HepG2 (cell line): ENCODE measurements around the gene ISLR2. TPM values are rescaled to one million over a fixed set of nuclear protein-coding genes. Genes with fewer than 3 reads are reported as not detected.

ENCODE experiments used
- ATAC-seq: fragments of 200-7000 bp; cut with Tn5 transposase; 3 replicates; pipeline ENCODE4 v1.9.1; 2020; ENCODE audit warnings: mild to moderate bottlenecking, moderate library complexity
- BruUV-seq: library from RNA; stranded (reverse); fragments of 400-500 nt; replicated peaks from 2 replicates; lab custom pipeline; 2021; lab: Mats Ljungman, UMichigan
- CTCF ChIA-PET: fragments of 300-600 bp; formaldehyde crosslinking; extraction: SDS; loops from one replicate; lab custom pipeline; 2021; ENCODE audit warnings: low total read pairs, inconsistent platforms, low intra/inter-chr PET ratio; lab: Yijun Ruan, JAX
- POLR2A ChIA-PET: fragments of 350-600 bp; sonication (Branson Sonifier 250); formaldehyde crosslinking; loops from one replicate; lab custom pipeline; 2020; ENCODE audit warnings: antibody characterized with exemption, inconsistent platforms; lab: Yijun Ruan, JAX
- DNase-seq: peaks from one replicate; pipeline ENCODE4 v3.0.0-alpha.2; 2015; ENCODE audit warnings: low spot score
- FAIRE-seq: peaks from 3 replicates; lab custom pipeline; 2011; peaks lifted over from hg19 to GRCh38; lab: Jason Lieb, UNC
- H2AFZ ChIP-seq: one replicate; pipeline ENCODE4 v1.6.1; 2011; ENCODE audit warnings: low read length, inconsistent platforms
- H3K27ac ChIP-seq: fragments of 300-600 bp; 3 replicates; pipeline ENCODE4 v1.8.0; 2011; ENCODE audit warnings: mixed run types, mild to moderate bottlenecking, mixed read lengths, low read length, inconsistent platforms; ENCODE audit not compliant: insufficient read depth; ENCODE audit errors: extremely low read length
- H3K27me3 ChIP-seq, 2 experiments: fragments of 200-600 bp in 1 of 2; 2 replicates in 1 of 2; 3 replicates in 1 of 2; pipeline versions ENCODE4 v1.6.0 to v1.8.0; 2011; ENCODE audit warnings: low read length in 2 of 2, mild to moderate bottlenecking in 2 of 2, moderate library complexity in 2 of 2, inconsistent platforms in 1 of 2; ENCODE audit not compliant: insufficient read depth in 2 of 2, control insufficient read depth in 1 of 2
- H3K36me3 ChIP-seq, 2 experiments: fragments of 200-600 bp in 1 of 2; replicated peaks in 1 of 2; 2 replicates in 1 of 2; 3 replicates in 1 of 2; pipeline versions ENCODE4 v1.5.1 to v1.8.0; 2011; ENCODE audit warnings: low read length in 2 of 2, inconsistent platforms in 1 of 2; ENCODE audit not compliant: insufficient read depth in 2 of 2, control insufficient read depth in 1 of 2
- H3K4me1 ChIP-seq: 2 replicates; pipeline ENCODE4 v1.5.1; 2012; ENCODE audit warnings: low read length, inconsistent platforms; ENCODE audit not compliant: insufficient read depth
- H3K4me2 ChIP-seq: 2 replicates; pipeline ENCODE4 v1.6.0; 2011; ENCODE audit warnings: low read depth, low read length, inconsistent platforms
- H3K4me3 ChIP-seq, 3 experiments: fragments of 200-600 bp in 1 of 3; sonication (generic), shearing (Covaris generic) in 1 of 3; replicated peaks in 1 of 3; 2 replicates each; pipeline ENCODE4 v1.5.1; 2011 to 2016; ENCODE audit warnings: low read length in 3 of 3, inconsistent platforms in 2 of 3, low read depth in 2 of 3, mild to moderate bottlenecking in 2 of 3, control low read depth in 1 of 3, mixed read lengths in 1 of 3; ENCODE audit not compliant: insufficient read depth in 1 of 3
- H3K79me2 ChIP-seq: one replicate; pipeline ENCODE4 v1.6.1; 2011; ENCODE audit warnings: low read length, inconsistent platforms; ENCODE audit not compliant: insufficient read depth
- H3K9ac ChIP-seq: 2 replicates; pipeline ENCODE4 v1.6.0; 2011; ENCODE audit warnings: mild to moderate bottlenecking, low read depth, low read length, inconsistent platforms; ENCODE audit not compliant: insufficient read depth
- H3K9me3 ChIP-seq: 2 replicates; pipeline ENCODE4 v1.5.1; 2012; ENCODE audit warnings: mild to moderate bottlenecking, low read length
- H4K20me1 ChIP-seq: 2 replicates; pipeline ENCODE4 v1.6.0; 2011; ENCODE audit warnings: inconsistent platforms, mild to moderate bottlenecking, low read length, moderate library complexity; ENCODE audit not compliant: insufficient read depth
- HNRNPH1 ChIP-seq: fragments of 200-400 bp; formaldehyde crosslinking; optimal IDR thresholded peaks from 2 replicates; pipeline ENCODE3; 2017; ENCODE audit warnings: mild to moderate bottlenecking, low read depth, low read length
- KDM2A ChIP-seq: sonication (generic); formaldehyde crosslinking; IDR thresholded peaks from 2 replicates; pipeline ENCODE4 v1.4.0; 2020; ENCODE audit warnings: low read depth, missing genetic modification reagents, borderline replicate concordance
- NRL ChIP-seq: sonication (generic); formaldehyde crosslinking; IDR thresholded peaks from 2 replicates; pipeline ENCODE4 v1.5.0; 2020; ENCODE audit warnings: missing genetic modification reagents, mild to moderate bottlenecking, moderate library complexity, borderline replicate concordance
- RBAK ChIP-seq: sonication (generic); formaldehyde crosslinking; IDR thresholded peaks from 2 replicates; pipeline ENCODE4 v1.5.1; 2020; ENCODE audit warnings: mild to moderate bottlenecking, missing genetic modification reagents
- TFDP1 ChIP-seq: IDR thresholded peaks from 2 replicates; pipeline ENCODE4 v1.6.1; 2016; ENCODE audit warnings: missing compliant biosample characterization, missing genetic modification reagents, borderline replicate concordance
- ZBTB20 ChIP-seq: sonication (generic); formaldehyde crosslinking; IDR thresholded peaks from 2 replicates; pipeline ENCODE4 v1.8.1; 2023; ENCODE audit warnings: missing genetic modification reagents, low read depth, mild to moderate bottlenecking, borderline replicate concordance
- ZKSCAN8 ChIP-seq: IDR thresholded peaks from 2 replicates; pipeline ENCODE4 v1.6.1; 2016; ENCODE audit warnings: borderline replicate concordance, missing genetic modification reagents, missing compliant biosample characterization
- ZNF326 ChIP-seq: sonication (generic); formaldehyde crosslinking; IDR thresholded peaks from 2 replicates; pipeline ENCODE4 v1.4.0; 2020; ENCODE audit warnings: missing genetic modification reagents, borderline replicate concordance
- ZNF354B ChIP-seq: sonication (generic); formaldehyde crosslinking; IDR thresholded peaks from 2 replicates; pipeline ENCODE4 v1.8.0; 2022; ENCODE audit warnings: mild to moderate bottlenecking, missing genetic modification reagents
- ZNF44 ChIP-seq: sonication (generic); formaldehyde crosslinking; IDR thresholded peaks from 2 replicates; pipeline ENCODE4 v1.5.1; 2020; ENCODE audit warnings: mild to moderate bottlenecking, missing genetic modification reagents
- ZXDC ChIP-seq: sonication (generic); formaldehyde crosslinking; IDR thresholded peaks from 2 replicates; pipeline ENCODE4 v1.5.0; 2020; ENCODE audit warnings: mild to moderate bottlenecking, missing genetic modification reagents
- WGBS: methylation state at CpG from one replicate; pipeline ENCODE4 v1.1.6; 2017; ENCODE audit warnings: low lambda C conversion rate; 5-methylcytosine and 5-hydroxymethylcytosine counted together
- in situ Hi-C: cut with HindIII; loops from 2 replicates; pipeline ENCODE4 v1.10.0; 2017; ENCODE audit warnings: low pct_unique_long_range_greater_than_20kb; ENCODE audit not compliant: extremely low pct_ligation_motif_present
- intact Hi-C: fragments of 100-400 bp; cut with micrococcal nuclease; formaldehyde crosslinking; loops from one replicate; pipeline ENCODE4 v1.10.0; 2022; ENCODE audit not compliant: unreplicated experiment
- polyA plus RNA-seq, 8 experiments: library from polyadenylated mRNA; depleted of rRNA in 3 of 8; stranded (reverse) in 7 of 8; unstranded in 1 of 8; fragments of >200 nt; fragmentation: Illumina TruSeq in 4 of 8; extraction: Trizol in 4 of 8; gene quantifications; 2 replicates each; pipeline versions ENCODE4 v1.2.1 to v1.2.3, GENCODE V29; 2011 to 2016; ENCODE audit warnings: low read depth in 4 of 8, missing spikeins in 1 of 8, mixed read lengths in 1 of 8; ENCODE audit not compliant: insufficient read depth in 1 of 8
- total RNA-seq, 5 experiments: library from RNA; depleted of rRNA; stranded (reverse); fragments of >200 nt; fragmentation: Illumina TruSeq; extraction: Trizol; gene quantifications; 2 replicates each; pipeline ENCODE4 v1.2.3, GENCODE V29; 2016; ENCODE audit warnings: low read depth in 1 of 5

Gene ISLR2
- total and polyA plus RNA-seq, 2 of the 13 experiments (the other 11 are each of a cell fraction or from before 2014, with no cell fraction given) = not detected

DNA sequence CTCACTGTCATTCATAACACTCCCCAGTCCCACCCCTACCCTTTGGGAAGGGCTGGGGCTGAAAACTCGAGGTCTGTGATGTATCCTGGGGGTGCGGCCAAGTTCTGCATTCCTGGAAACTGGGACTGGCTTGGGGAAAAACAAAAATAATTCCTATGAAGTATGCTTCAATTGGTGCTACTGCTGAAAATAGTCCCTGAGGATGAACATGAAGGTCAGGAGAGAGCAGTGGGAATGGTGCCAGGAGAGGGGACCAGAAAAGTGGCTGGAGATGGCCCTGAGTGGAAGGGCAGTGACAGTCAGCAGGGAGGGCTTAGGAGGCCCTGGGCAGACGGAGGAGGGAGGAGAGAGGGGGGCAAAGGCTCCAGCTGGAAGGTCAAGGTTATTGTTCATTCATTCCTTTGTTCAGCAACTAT lies 38.3 kb downstream of the ISLR2 start:
- no peak overlapping the region for H2AFZ ChIP-seq
- H4K20me1 ChIP-seq = no peaks in the 10 kb centered on the region
- H3K27me3 ChIP-seq = peaks cover 7 to 25% of the 10 kb centered on the region in 2 experiments; a peak in 3 of 5 replicates
- no TSS peak for BruUV-seq
- H3K36me3 ChIP-seq = no peaks in the 10 kb centered on the region
- no peaks in the 10 kb centered on the region for H3K4me1 ChIP-seq
- no peak for DNase-seq
- no peak overlapping the region for H3K9ac ChIP-seq
- ChIA-PET CTCF (no interaction called here), POLR2A (no interaction called here)
- FAIRE-seq = no peak
- 0% methylated on average over 3 of the region's 3 CpGs for WGBS
- TF ChIP-seq ZKSCAN8 (CRISPR knock-in tag) (no peak), ZBTB20 (CRISPR knock-in tag) (no peak), ZNF354B (CRISPR knock-in tag) (no peak), ZNF44 (no peak)
- no peak overlapping the region for H3K4me2 ChIP-seq
- no peak overlapping the region for H3K4me3 ChIP-seq
- H3K79me2 ChIP-seq = no peaks in the 10 kb centered on the region
- no peak for ATAC-seq
- in situ Hi-C loops = no loop called here
- H3K27ac ChIP-seq = no peak overlapping the region
- intact Hi-C loops = no loop called here
- H3K9me3 ChIP-seq = no peaks in the 10 kb centered on the region

- H3K27me3 ChIP-seq = peaks cover 9 to 31% of the 10 kb centered on the region in 2 experiments; a peak in 3 of 5 replicates
- H2AFZ ChIP-seq = no peak overlapping the region
- no peak for FAIRE-seq
- intact Hi-C loops (no loop called here), in situ Hi-C loops (no loop called here)
- no peaks in the 10 kb centered on the region for H3K79me2 ChIP-seq
- ChIA-PET POLR2A (no interaction called here), CTCF (no interaction called here)
- DNase-seq = no peak
- H3K4me2 ChIP-seq = no peak overlapping the region
- H3K27ac ChIP-seq = no peak overlapping the region
- no peaks in the 10 kb centered on the region for H3K9me3 ChIP-seq
- WGBS = 46% methylated on average over 15 of the region's 15 CpGs
- no TSS peak for BruUV-seq
- H4K20me1 ChIP-seq = no peaks in the 10 kb centered on the region
- H3K9ac ChIP-seq = no peak overlapping the region
- no peaks in the 10 kb centered on the region for H3K4me1 ChIP-seq
- H3K4me3 ChIP-seq = no peak overlapping the region
- no peaks in the 10 kb centered on the region for H3K36me3 ChIP-seq
- no peak for ATAC-seq
- TF ChIP-seq HNRNPH1 (no peak), TFDP1 (CRISPR knock-in tag) (no peak), KDM2A (CRISPR knock-in tag) (no peak), ZXDC (CRISPR knock-in tag) (no peak), NRL (CRISPR knock-in tag) (no peak), ZNF326 (CRISPR knock-in tag) (no peak), RBAK (CRISPR knock-in tag) (no peak)
Measured at GRCh38 chr15:74170071-74170844, 39.9 kb downstream of the ISLR2 start.
